ENCODE measurements around the gene RING1.

The RING1 gene

DNA sequence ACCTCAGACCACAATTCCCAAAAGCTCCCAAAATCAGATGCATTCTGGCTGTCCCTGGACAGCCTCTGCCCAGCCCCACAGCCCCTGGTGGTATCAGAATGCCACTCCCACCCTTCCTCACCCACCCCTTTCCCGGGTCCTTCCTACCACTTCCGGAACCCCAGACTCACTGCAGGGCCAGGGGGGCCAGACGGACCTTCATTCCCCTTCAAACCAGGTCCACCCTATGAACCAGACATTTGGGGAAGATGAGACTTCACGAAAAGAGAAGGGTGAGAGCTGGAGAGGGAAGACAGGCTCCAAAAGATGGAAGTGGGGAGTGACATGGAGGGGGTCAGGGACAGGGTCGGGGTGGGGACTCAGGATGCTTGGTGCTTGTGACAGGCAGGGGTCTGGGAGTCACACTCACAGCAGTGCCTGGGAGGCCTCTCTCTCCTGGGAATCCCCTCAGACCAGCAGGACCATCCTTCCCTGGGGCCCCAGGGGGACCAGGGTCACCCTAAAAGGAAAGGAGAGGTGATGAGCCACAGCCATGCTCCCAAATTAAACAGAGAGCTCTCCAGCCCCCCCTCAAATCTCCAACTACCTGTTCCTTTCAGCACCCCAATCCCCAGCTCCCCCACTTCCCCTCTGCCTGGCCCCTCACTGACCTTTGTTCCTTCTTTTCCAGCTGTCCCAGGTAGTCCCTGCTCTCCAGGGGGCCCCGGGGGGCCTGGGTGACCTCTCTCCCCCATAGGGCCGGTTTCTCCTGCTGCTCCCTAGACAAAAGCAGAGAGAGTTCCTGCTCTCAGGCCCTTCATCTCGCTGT lies 36.2 kb upstream of the RING1 start:
- no peak for DNase-seq (ENCODE audit: extremely low read depth in 1 of 2, low read depth in 1 of 2)

DNA sequence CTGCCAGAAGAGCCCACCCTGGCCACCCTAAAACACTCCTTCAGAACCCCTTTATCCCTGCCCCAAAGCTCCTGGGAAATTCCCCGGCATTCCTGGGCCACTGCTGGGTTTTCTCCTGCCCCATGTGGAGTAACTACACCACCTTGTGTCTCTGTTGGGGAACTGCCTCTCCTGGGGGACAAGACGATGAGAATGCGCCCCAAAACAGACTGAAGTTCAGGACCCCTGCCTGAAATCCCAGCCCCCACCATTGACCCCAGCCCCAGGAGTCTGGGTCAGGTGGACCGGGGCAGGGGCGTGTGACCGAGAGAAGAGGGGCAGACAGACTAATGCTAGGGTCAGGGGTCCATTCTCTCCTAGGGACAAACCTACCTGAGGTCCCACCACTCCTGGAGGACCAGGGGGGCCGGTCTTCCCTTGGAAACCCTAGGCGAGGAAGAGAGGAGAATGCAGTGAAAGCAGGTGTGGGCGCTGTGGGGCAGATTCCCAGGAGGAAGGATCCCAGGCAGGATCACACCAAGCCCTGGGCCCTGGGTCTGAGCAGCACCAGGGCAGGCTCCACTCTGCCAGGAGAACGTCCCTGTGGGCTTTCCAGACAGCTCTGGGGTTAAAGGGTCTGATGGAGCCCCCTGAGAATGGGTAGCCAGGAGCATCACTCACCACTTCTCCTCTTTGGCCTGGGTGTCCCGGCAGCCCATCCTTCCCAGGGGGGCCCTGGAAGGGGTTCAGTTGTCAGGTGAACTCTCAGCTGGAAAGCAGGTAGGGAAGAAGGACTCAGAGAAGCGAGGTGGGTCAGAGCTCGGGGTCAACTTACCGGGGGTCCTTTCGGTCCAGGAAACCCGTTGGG lies 35.4 kb upstream of the RING1 start:
- no peak for DNase-seq (ENCODE audit: extremely low read depth in 1 of 2, low read depth in 1 of 2)

DNA sequence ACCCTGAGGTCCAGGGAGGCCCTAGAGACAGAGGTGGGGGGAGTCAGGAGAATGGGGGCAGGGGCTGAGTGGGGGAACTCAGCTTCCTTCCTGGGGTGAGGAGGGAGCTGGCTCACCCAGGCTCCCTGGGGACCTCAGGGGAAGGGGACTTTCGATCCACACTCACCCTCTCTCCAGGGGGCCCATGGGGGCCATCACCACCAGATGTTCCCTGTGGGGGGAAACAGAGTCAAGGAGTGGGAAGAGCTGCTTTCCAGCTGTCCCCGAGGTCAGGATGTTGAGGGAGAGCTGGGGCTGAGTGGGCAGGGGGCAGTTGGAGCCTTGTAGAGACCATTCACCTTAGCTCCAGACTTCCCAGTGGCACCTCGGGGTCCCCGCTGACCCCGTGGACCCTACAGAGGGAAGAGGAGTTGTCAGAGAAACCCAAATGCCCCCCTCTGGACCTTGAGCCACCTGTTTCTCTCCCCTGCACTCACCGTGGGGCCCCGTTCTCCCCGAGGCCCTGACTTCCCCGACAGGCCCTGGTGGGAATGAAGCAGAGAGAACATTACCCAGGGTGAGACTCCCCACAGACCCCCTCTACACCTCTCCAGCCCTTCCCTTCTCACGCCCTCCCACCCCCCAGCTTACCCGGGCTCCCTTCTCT lies 34.6 kb upstream of the RING1 start:
- no peak for DNase-seq (ENCODE audit: extremely low read depth in 1 of 2, low read depth in 1 of 2)

DNA sequence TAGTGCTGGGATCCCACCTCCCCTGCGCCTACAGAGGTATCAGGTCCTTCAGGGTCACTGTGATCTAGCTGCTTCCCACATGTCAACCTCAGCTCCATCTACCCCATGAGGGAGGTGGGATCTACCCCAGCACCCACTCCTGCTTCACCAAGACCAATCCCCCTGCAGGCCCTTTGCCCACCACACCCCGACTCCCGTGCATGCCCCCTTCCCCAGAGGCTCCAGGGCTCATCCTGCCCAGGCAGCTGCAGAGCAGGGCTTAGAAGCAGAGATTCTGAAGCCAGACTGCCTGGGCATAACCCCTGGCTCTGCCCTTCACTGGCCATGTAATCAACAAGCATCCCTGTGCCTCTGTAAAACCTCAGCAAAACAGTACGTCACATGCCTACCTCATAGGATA lies 33.5 kb upstream of the RING1 start:
- no peak for DNase-seq (ENCODE audit: extremely low read depth in 1 of 2, low read depth in 1 of 2)

DNA sequence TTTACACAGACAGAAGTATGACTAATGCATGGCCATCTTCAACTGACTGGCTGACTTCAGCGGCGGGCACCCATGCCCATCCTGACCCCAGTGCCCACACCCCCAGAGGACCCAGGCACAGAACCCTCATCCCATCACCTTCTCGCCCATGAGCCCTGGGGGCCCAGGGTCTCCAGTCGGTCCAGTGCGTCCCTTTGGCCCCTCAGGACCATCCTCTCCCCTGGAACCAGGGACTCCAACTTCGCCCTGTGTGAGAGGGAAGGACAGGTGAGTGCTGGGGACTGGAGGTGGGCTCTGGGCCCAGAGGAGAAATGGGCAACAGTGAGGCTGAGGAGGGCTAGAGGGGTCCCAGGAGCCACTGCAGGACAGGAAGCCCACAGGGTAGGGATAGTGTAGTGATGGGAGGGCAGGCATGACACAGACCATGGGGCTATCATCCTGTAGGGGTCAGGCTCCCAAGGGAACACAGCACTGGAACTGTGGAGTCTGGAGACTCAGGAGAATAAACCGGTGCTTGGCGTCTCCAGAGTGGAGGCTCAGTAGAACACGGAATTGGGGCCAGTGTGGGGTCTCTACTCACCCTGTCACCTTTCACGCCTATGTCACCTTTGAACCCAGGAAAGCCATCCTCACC lies 32.7 kb upstream of the RING1 start:
- no peak for DNase-seq (ENCODE audit: extremely low read depth in 1 of 2, low read depth in 1 of 2)

DNA sequence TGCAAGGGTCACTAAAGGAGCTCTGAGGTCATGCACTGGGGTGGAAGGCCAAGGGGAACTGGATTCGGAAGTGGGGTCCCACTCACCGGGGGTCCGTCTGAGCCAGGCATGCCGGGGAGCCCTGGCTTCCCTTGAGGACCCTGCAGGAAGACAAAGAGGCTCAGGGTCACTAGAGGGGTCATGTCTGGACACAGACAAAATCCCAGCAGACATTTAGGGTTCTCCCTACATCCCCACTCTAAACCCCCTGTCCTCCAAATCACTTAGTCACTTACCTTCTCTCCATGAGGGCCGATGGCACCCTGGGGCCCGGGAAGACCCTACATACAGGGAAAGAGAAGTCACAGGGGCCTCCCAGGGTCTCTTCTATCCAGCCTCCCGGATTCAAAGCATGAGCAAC lies 31.4 kb upstream of the RING1 start:
- no peak for DNase-seq (ENCODE audit: extremely low read depth in 1 of 2, low read depth in 1 of 2)

DNA sequence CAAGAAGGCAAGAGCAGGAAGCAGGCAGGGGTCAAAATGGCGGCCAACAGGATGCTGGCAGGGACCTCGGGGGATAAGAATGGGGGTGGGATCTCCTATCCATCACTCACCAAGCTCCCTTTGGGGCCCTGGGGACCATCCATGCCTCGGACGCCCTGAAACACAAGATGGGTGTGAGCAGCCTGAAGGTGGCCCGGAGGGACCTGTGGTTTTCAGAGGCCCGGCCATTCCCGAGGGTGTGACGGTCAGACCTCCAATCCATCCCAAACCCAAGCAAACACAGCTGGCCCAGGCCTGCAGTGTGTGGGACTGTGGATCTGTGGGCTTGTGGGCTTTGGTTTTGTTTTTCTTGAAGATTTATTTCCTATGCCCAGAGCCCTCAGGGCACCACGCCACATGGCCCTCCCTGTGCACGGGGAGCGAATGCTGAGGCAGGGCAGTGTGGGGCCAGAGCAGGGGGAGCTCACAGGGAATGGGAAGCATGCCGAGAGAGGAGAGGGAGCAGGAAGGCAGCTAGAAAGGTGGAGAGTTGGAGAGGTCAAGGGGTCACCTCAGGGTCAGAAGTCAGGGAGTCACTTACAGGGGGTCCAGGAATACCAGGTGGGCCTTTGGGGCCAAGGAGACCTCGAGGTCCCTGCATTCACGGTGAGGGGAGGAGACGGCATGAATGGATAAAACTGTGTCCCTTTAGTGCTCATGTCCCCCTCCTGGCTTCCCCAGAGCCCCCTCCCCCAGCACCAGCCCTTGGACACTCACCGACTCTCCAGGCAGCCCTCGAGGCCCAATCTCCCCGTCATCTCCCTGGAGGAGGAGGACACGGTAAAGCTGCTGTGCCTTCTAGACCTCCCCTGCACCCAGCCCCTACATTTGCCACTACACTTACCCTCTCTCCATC lies 30.5 kb upstream of the RING1 start:
- DNase-seq (ENCODE audit: extremely low read depth in 1 of 2, low read depth in 1 of 2): no peak

DNA sequence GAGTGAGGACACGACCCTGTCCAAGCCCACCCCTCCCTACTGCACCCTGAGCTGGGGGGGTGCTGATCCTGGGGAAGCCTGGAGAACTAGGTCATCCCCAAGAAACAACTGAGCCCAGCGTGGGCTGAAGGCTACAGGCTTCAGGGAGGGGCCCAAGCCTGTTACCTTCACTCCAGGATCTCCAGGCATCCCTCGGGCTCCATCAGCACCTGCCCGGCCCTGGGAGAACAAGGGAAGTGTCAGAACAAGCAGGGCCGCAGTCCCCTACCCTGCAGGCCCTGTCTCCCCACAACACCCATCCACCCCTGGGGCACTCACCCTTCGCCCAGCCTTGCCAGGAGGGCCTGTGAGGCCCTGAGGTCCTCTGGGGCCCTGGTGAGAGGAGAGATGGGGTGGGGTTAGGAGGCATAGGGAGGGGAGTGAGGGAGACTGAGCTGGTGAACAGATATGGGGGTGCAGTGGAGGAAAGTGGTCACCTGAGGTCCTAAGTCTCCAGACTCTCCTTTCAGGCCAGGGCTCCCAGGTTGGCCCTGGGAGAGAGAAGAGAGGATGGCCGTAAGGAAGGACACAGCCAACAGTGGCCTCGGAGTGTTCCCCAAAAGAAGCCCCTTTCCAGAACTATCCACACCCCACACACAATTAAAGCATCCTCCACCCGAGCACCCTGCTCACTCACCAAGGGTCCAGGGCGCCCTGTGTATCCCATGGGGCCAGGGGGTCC lies 29.4 kb upstream of the RING1 start:
- DNase-seq (ENCODE audit: extremely low read depth in 1 of 2, low read depth in 1 of 2): no peak

DNA sequence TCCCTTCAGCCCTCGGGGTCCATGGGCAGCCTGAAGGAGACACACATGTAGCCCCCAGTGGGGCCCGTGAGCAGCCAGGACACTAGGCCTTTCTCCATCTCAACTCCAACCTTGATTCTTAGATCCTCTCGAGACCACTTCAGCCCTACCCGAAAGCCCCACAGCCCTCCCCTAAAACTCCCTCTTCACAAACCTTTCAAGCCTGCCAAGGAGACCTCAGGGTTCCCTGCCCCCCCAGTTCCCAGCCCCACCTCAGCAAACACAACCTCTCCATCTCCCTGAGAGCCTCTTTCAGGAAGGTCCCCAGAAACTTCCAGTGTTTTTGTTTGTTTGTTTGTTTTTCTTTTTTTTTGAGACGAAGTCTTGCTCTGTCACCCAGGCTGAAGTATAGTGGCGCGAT lies 27.2 kb upstream of the RING1 start:
- DNase-seq (ENCODE audit: extremely low read depth in 1 of 2, low read depth in 1 of 2): no peak

DNA sequence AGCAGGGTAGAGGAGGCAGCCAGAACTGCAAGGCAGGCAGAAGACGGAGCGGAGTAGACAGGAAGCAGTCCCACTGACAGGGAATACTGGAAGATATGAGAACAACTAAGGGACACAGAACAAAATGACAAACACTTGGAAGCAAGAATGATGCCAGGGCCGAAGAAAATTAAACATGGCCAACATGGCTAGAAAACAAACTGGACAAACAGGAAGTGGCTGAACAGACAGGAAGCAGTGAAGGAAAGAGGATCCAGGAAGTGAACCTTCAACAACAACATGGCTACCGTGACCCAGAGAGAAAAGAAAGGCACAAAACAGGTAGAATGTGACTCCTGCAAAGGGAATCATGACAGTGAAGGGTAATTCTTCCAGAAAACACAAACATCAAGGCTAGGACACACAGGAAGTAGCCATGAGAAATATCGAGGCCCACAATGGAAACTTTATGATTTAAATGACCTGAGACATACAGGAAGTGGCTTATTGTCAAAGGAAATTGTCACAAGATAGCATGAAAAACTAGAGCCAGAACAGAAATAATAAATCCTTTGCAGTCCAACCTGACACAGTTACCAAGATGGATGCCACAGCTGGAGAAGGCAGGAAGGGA lies 25.1 kb upstream of the RING1 start:
- no peak for DNase-seq (ENCODE audit: extremely low read depth in 1 of 2, low read depth in 1 of 2)

DNA sequence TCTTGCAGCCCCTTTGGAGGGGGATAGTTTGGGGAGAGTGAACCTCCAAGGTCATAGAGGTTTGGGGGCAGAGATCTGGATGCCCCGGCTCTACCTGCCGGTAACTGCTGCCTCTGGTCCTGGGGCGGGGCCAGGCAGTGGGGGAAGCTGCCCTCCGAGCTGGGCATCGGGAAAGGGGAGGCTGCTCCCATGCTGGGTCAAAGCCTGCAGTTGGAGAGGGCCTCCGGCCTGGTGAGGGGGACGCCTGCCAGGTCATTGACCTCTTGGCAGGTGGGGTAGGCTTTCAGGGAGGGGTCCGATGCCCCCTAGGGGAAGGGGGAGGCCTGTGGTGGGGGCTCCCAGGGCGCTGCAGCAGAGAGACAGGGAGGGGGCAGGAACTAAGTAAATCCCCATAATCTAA lies 23.1 kb upstream of the RING1 start:
- no peak for DNase-seq (ENCODE audit: extremely low read depth in 1 of 2, low read depth in 1 of 2)

DNA sequence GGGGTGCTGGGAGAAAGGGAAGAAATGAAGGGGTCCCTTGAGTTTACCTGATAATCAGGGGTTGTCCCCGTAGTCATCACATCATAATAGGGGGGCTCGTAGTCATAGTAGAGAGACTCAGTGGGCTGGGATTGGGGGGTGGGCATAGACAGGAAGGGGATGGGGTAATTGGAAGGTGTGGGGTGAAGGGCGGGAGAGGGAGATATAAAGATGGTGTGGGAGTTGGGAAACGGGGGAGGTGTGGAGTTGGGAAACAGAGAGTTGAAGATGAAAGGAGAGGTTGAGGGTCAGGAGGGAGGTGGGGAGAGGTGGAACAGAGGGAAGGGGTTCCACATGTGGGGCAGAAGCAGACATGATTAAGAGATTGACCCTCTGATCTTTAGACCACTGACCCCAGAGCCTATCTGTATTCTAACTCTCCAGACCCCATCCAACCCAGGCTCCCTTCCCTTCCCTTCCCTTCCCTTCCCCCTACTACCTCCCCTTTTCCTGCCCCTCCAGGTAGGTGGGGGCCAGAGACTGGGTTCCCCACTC lies 22.6 kb upstream of the RING1 start:
- DNase-seq (ENCODE audit: extremely low read depth in 1 of 2, low read depth in 1 of 2): no peak

DNA sequence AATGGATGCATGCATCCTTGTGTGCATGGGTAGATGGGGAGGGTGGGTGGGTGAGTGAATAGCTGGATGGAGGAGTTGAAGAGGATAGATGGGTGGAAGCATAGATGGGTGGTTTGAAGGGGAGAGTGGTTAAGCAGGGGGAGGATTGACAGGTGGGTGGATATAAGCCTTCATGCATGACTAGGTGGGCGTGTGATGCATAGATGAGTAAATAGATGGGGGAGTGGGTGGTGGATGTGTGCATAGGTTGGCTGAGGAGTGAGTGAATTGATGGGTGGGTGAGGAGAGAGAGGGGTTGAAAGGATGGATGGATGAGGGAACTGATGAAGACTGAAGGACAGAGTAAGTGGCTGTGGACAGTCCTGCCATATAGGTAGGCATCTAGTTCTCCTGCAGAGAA lies 20.5 kb upstream of the RING1 start:
- no peak for DNase-seq (ENCODE audit: extremely low read depth in 1 of 2, low read depth in 1 of 2)

DNA sequence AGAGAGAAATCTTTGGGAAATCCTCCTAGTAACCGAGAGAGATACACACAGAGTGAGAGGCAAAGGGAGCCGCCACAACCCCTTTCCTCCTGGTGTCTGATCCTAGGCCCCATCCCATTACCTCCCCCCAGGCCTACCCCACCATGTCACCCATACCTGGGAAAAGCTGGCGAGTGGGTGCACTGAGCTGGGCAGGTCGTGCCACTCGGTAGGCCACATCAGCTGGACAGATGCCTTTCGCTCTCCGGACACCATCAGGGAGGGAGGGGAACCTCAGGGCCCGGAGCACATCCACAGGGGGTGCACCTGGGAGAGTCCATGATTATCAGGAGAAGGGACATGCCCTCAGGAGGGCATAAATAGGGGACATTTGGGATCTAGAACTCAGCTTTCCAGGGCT lies 19.1 kb upstream of the RING1 start:
- DNase-seq (ENCODE audit: extremely low read depth in 1 of 2, low read depth in 1 of 2): no peak

DNA sequence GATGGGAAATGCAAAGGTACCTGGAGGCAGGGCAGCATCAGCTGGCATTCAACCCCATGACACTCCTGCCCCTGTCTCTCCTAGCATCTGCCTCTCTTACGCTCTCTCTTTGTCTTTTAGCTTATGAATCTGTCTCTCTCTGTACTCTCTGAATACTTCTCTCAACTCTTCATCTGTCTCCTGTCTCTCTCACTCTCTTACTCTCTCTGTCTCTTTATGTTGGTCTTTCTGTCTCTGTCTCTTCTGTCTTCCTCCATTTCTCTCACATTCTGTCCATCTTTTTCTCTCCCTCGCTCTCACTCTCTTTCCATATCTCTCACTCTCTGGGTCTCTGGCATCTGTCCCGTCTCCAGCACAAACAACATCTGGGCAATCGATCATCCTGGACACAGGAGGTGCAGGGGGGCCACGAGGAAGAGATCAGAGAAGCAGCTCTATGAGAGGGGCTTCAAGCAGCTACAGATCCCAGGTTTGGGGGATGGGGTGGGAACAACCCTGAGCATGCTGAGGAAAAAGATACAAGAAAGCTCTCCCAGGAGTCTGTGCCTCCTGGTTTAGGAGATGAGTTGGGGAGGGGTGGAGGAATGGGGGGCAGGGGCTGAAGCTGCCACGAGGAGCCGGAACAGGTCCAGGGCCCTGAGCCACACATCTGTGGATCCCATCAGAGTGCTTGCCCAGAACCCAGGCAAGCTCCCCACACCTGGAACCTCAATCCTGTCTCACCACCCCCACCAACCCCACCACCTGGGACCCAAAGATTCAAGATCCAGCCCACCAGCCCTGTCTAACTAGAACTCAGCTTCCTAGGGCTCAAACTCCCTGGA lies 18.5 kb upstream of the RING1 start:
- no peak for DNase-seq (ENCODE audit: extremely low read depth in 1 of 2, low read depth in 1 of 2)

DNA sequence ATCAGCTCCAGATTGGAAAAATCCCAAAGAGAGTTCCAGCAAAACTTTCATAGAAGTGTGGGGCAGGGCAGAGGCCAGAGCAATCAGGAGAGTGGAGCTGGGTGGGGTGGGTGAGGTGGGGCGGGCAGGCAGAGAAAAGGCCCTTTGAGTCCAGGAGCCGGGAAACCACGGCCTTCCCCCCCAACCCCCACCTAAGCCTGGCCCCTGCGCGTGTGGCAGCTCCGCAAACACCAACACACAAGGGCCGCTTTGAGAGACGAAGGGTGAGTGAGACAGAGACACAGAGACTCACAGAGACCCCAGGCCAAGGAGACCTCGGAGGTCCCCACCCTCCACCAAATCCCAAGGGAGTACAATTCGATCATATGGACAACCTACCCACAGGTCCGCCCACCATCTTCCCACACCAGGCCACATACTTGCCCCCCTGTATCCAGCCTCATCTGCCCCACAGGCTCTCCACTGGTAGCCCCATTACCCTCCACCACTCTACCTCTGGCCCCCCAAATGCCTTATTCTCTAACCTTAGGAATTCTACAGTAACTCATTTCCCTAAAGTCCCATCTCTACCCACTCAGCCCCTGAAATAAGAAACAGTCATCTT lies 17.7 kb upstream of the RING1 start:
- no peak for DNase-seq (ENCODE audit: extremely low read depth in 1 of 2, low read depth in 1 of 2)

DNA sequence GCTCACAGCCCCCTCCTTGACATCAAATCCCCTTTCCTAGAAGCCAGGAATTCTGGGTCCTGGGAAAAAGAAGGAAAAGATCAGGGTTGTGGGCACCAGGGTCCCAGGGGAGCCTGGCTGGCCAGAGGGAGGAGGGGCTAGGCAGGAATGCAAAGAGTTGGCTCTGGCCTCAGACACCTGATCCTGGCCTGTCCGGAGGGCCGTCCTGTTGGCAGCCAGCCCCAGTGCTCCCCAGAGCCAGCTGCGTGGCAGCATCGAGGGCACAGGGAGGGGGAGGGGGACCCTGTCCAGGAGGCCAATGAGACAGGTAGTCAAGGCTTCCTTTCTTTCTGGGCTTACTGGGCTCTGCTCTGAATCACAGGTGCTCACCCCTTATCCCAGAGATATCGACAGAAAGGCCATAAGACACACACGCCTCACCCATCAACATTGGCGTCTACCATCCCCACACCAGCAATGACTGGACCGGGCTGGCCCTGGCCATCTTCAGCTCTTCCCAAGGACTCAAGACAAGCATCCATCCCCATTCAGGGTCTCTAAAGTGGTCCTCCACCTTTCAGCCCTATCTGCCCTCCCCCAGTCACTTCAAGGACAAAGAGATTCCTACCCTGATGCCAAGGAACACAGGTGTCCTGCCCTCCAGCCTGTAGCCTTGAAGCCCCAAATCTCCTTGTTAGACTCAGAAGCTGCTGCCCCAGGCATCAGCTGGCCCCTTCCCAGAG lies 16.8 kb upstream of the RING1 start:
- DNase-seq (ENCODE audit: extremely low read depth in 1 of 2, low read depth in 1 of 2): no peak

Measured in stimulated activated CD8-positive, alpha-beta memory T cell treated with anti-CD3 and anti-CD28 coated beads, Interleukin-7, amount 100 ng/mL, for 48 hours (primary cell).